K562 (cell line): Measurements from ENCODE around the gene TOM1L2. TPM values are rescaled to one million over a fixed set of nuclear protein-coding genes. Genes with fewer than 3 reads are reported as not detected.

ENCODE experiments used
- ATAC-seq: fragments of 200-7000 bp; cut with Tn5 transposase; 3 replicates; pipeline ENCODE4 v1.9.1; 2020; ENCODE audit warnings: moderate library complexity
- BruUV-seq: library from RNA; stranded (reverse); fragments of 400-500 nt; replicated peaks from 2 replicates; lab custom pipeline; 2021; lab: Mats Ljungman, UMichigan
- CTCF ChIA-PET: fragments of 300-600 bp; formaldehyde crosslinking; extraction: SDS; loops from one replicate; lab custom pipeline; 2021; ENCODE audit warnings: low intra/inter-chr PET ratio; lab: Yijun Ruan, JAX
- POLR2A ChIA-PET: fragments of 300-600, 350-650 bp; sonication (Branson Sonifier 250); formaldehyde crosslinking; extraction: SDS; loops from one replicate; lab custom pipeline; 2021; ENCODE audit warnings: antibody characterized with exemption, inconsistent platforms; lab: Yijun Ruan, JAX
- DNase-seq, 4 experiments: peaks; one replicate each; pipeline versions ENCODE4 v3.0.0 to v3.0.0-alpha.2; 2011 to 2018; ENCODE audit warnings: low spot score in 3 of 4, mixed read lengths in 3 of 4; ENCODE audit errors: extremely low read depth in 1 of 4
- FAIRE-seq: peaks from 2 replicates; lab custom pipeline; 2011; peaks lifted over from hg19 to GRCh38; lab: Jason Lieb, UNC
- H2AFZ ChIP-seq: 2 replicates; pipeline ENCODE4 v1.6.0; 2011; ENCODE audit warnings: low read depth, low read length, control low read depth, inconsistent platforms
- H3K27ac ChIP-seq: fragments of 200-600 bp; 3 replicates; pipeline ENCODE4 v1.8.0; 2011; ENCODE audit warnings: low read depth, mild to moderate bottlenecking, control low read depth, inconsistent platforms, low read length, moderate library complexity, mixed read lengths; ENCODE audit errors: extremely low read depth
- H3K27me3 ChIP-seq, 2 experiments: fragments of 300-600 bp in 1 of 2; 2 replicates in 1 of 2; 3 replicates in 1 of 2; pipeline versions ENCODE4 v1.6.0 to v1.8.0; 2011; ENCODE audit warnings: inconsistent platforms in 2 of 2, low read length in 2 of 2, mild to moderate bottlenecking in 1 of 2, mixed read lengths in 1 of 2, moderate library complexity in 1 of 2; ENCODE audit not compliant: control insufficient read depth in 2 of 2, insufficient read depth in 2 of 2
- H3K36me3 ChIP-seq: fragments of 300-600 bp; 3 replicates; pipeline ENCODE4 v1.8.0; 2011; ENCODE audit warnings: mild to moderate bottlenecking, low read length, inconsistent platforms; ENCODE audit not compliant: control insufficient read depth, insufficient read depth
- H3K4me1 ChIP-seq, 2 experiments: fragments of 200-600 bp in 1 of 2; replicated peaks in 1 of 2; 2 replicates in 1 of 2; 3 replicates in 1 of 2; pipeline versions ENCODE4 v1.5.1 to v1.8.0; 2011; ENCODE audit warnings: inconsistent platforms in 2 of 2, low read length in 2 of 2, mild to moderate bottlenecking in 1 of 2, mixed read lengths in 1 of 2, moderate library complexity in 1 of 2; ENCODE audit not compliant: control insufficient read depth in 2 of 2, insufficient read depth in 2 of 2
- H3K4me2 ChIP-seq: 2 replicates; pipeline ENCODE4 v1.6.1; 2011; ENCODE audit warnings: low read length, control low read depth, inconsistent platforms, mixed read lengths; ENCODE audit not compliant: insufficient read depth
- H3K4me3 ChIP-seq: fragments of 200-600 bp; sonication (generic), shearing (Covaris generic); 2 replicates; pipeline ENCODE4 v1.5.1; 2016; ENCODE audit warnings: control low read depth, inconsistent platforms
- H3K79me2 ChIP-seq: fragments of 200-600 bp; 3 replicates; pipeline ENCODE4 v1.8.0; 2011; ENCODE audit warnings: low read length, inconsistent platforms; ENCODE audit not compliant: control insufficient read depth, insufficient read depth
- H3K9ac ChIP-seq, 2 experiments: 2 replicates each; pipeline versions ENCODE4 v1.6.0 to v1.6.1; 2011; ENCODE audit warnings: low read depth in 2 of 2, low read length in 2 of 2, control low read depth in 1 of 2, inconsistent platforms in 1 of 2, mild to moderate bottlenecking in 1 of 2, mixed read lengths in 1 of 2; ENCODE audit not compliant: insufficient read depth in 1 of 2
- H3K9me1 ChIP-seq: one replicate; pipeline ENCODE4 v1.6.0; 2011; ENCODE audit warnings: inconsistent platforms, mild to moderate bottlenecking, low read length, moderate library complexity; ENCODE audit not compliant: control insufficient read depth, insufficient read depth
- H3K9me3 ChIP-seq: replicated peaks from 2 replicates; pipeline ENCODE4 v1.5.1; 2011; ENCODE audit warnings: low read depth, low read length, inconsistent platforms; ENCODE audit not compliant: control insufficient read depth, insufficient read depth
- H4K20me1 ChIP-seq: replicated peaks from 2 replicates; pipeline ENCODE4 v1.6.1; 2011; ENCODE audit warnings: low read length, inconsistent platforms, mixed read lengths; ENCODE audit not compliant: control insufficient read depth, insufficient read depth
- ARHGAP35 ChIP-seq: fragments of 450-650 bp; IDR thresholded peaks from 2 replicates; pipeline ENCODE4 v1.6.1; 2018; ENCODE audit not compliant: partially characterized antibody
- CCAR2 ChIP-seq: fragments of 200-400 bp; formaldehyde crosslinking; IDR thresholded peaks from 2 replicates; pipeline ENCODE4 v1.6.1; 2017; ENCODE audit warnings: mild to moderate bottlenecking, low read depth, low read length
- CHD4 ChIP-seq: fragments of 200-600 bp; sonication (generic); IDR thresholded peaks from 3 replicates; pipeline ENCODE4 v1.6.1; 2012; ENCODE audit warnings: low read depth, mild to moderate bottlenecking, mixed read lengths, low read length, inconsistent platforms; ENCODE audit not compliant: insufficient read depth, insufficient replicate concordance, poor library complexity, severe bottlenecking
- CREM ChIP-seq: IDR thresholded peaks from 2 replicates; pipeline ENCODE4 v1.6.1; 2014; ENCODE audit warnings: antibody characterized with exemption, low read depth
- EP300 ChIP-seq: IDR thresholded peaks from 2 replicates; pipeline ENCODE4 v1.6.1; 2012; ENCODE audit warnings: low read length, improper control_type of control experiment
- FIP1L1 ChIP-seq: fragments of 200-400 bp; formaldehyde crosslinking; IDR thresholded peaks from 2 replicates; pipeline ENCODE4 v1.6.1; 2018; ENCODE audit warnings: mild to moderate bottlenecking, low read depth, low read length; ENCODE audit not compliant: poor library complexity, severe bottlenecking
- HNRNPLL ChIP-seq: fragments of 200-400 bp; formaldehyde crosslinking; IDR thresholded peaks from 2 replicates; pipeline ENCODE4 v1.6.1; 2017; ENCODE audit warnings: low read length, low read depth, mild to moderate bottlenecking; ENCODE audit not compliant: poor library complexity, severe bottlenecking
- KAT2B ChIP-seq: IDR thresholded peaks from one replicate; pipeline ENCODE4 v1.6.1; 2012; ENCODE audit warnings: low read depth, mild to moderate bottlenecking, control low read depth, inconsistent platforms, low read length, moderate library complexity
- KLF10 ChIP-seq: fragments of 250-450 bp; sonication (Bioruptor Pico); IDR thresholded peaks from 2 replicates; pipeline ENCODE4 v1.6.1; 2021; ENCODE audit warnings: matching md5 sums
- RCOR1 ChIP-seq, 2 experiments: IDR thresholded peaks; 2 replicates each; pipeline ENCODE4 v1.6.1; 2012; ENCODE audit warnings: low read depth in 2 of 2, low read length in 2 of 2, borderline replicate concordance in 1 of 2, improper control_type of control experiment in 1 of 2
- SPI1 ChIP-seq: IDR thresholded peaks from 2 replicates; pipeline ENCODE4 v1.6.1; 2011; ENCODE audit warnings: low read depth, low read length, control low read depth, borderline replicate concordance
- ZBTB33 ChIP-seq: sonication (generic); formaldehyde crosslinking; IDR thresholded peaks from 2 replicates; pipeline ENCODE4 v1.8.1; 2023; ENCODE audit warnings: mild to moderate bottlenecking, missing genetic modification reagents
- ZBTB34 ChIP-seq: fragments of 250-450 bp; sonication (Bioruptor Pico); IDR thresholded peaks from 2 replicates; pipeline ENCODE4 v1.8.0; 2021; ENCODE audit warnings: mild to moderate bottlenecking, moderate library complexity
- ZNF780A ChIP-seq: fragments of 250-450 bp; sonication (Bioruptor Pico); IDR thresholded peaks from 2 replicates; pipeline ENCODE4 v1.5.0; 2021; ENCODE audit warnings: mild to moderate bottlenecking
- WGBS: fragments of 100-300 bp; shearing (Covaris generic); methylation state at CpG from one replicate; pipeline ENCODE4 v1.1.6; 2016; ENCODE audit warnings: low coverage, mixed read lengths; ENCODE audit not compliant: insufficient coverage; ENCODE audit errors: missing lambda C conversion rate; 5-methylcytosine and 5-hydroxymethylcytosine counted together
- in situ Hi-C: fragments of 300-500 bp; cut with MboI; formaldehyde crosslinking; loops from 4 replicates; pipeline ENCODE4 v1.15.0; 2018; ENCODE audit warnings: inconsistent platforms, mixed read lengths
- intact Hi-C: fragments of 100-400 bp; cut with micrococcal nuclease; formaldehyde crosslinking; loops from 2 replicates; pipeline ENCODE4 v1.14.2; 2022
- polyA plus RNA-seq, 8 experiments: library from polyadenylated mRNA; depleted of rRNA in 4 of 8; stranded (reverse) in 5 of 8; unstranded in 3 of 8; fragments of >200 nt; fragmentation: Nextera tagmentation in 2 of 8; fragmentation: Illumina TruSeq in 1 of 8; extraction: Ambion mirVana in 2 of 8; extraction: Trizol in 1 of 8; gene quantifications; 2 replicates each; pipeline versions ENCODE4 v1.2.1 to v1.2.3, GENCODE V29; 2011 to 2014; ENCODE audit warnings: inconsistent platforms in 1 of 8, missing spikeins in 1 of 8
- total RNA-seq, 7 experiments: library from RNA; depleted of rRNA in 6 of 7; stranded (reverse); fragments of >200 nt in 6 of 7; fragmentation: Illumina TruSeq in 2 of 7; extraction: Trizol in 2 of 7; gene quantifications; 2 replicates each; pipeline versions ENCODE4 v1.2.1 to v1.2.3, GENCODE V29; 2011 to 2021; ENCODE audit warnings: low replicate concordance in 1 of 7

The TOM1L2 gene
- total and polyA plus RNA-seq, 9 of the 15 experiments (the other 6 are each of a cell fraction or from before 2014, with no cell fraction given): 0.07 to 6.0 (median 2.5) TPM

GRCh38 chr17:17952691-17953090 lies 19.5 kb downstream of the TOM1L2 start:
- no peaks in the 10 kb centered on the region for H4K20me1 ChIP-seq
- intact Hi-C loops: no loop called here
- no peak overlapping the region for H3K9ac ChIP-seq
- in situ Hi-C loops: no loop called here
- BruUV-seq: no TSS peak
- WGBS: 53% methylated on average over 3 of the region's 3 CpGs
- no peak overlapping the region for H3K4me3 ChIP-seq
- H2AFZ ChIP-seq: no peak overlapping the region
- no peak for TF ChIP-seq HNRNPLL
- TF ChIP-seq CREM: no peak
- no peak for TF ChIP-seq CHD4
- FAIRE-seq: no peak
- H3K36me3 ChIP-seq: no peaks in the 10 kb centered on the region
- ChIA-PET CTCF (no interaction called here), POLR2A (no interaction called here)
- H3K27me3 ChIP-seq: no peaks in the 10 kb centered on the region
- no peak for DNase-seq
- H3K79me2 ChIP-seq: no peaks in the 10 kb centered on the region
- peaks cover 2 to 7% of the 10 kb centered on the region in 2 experiments; a peak in 3 of 5 replicates for H3K4me1 ChIP-seq
- H3K4me2 ChIP-seq: no peak overlapping the region
- ATAC-seq: no peak
- H3K27ac ChIP-seq: no peak overlapping the region
- H3K9me3 ChIP-seq: no peaks in the 10 kb centered on the region
- no peaks in the 10 kb centered on the region for H3K9me1 ChIP-seq

GRCh38 chr17:17951524-17951923 lies 20.7 kb downstream of the TOM1L2 start:
- in situ Hi-C loops: no loop called here
- FAIRE-seq (no peak), DNase-seq (no peak), ATAC-seq (no peak)
- ChIA-PET CTCF (interaction anchor here (0.6 to 0.7 kb wide), 2 partner anchors 61 to 368 kb away, joined by 3 read pairs; no protein-coding TSS in a partner anchor), POLR2A (no interaction called here)
- no TSS peak for BruUV-seq
- Histone ChIP-seq H4K20me1 (no peaks in the 10 kb centered on the region), H3K27ac (no peak overlapping the region), H3K9ac (no peak overlapping the region), H3K4me2 (no peak overlapping the region), H3K4me3 (no peak overlapping the region), H3K9me1 (no peaks in the 10 kb centered on the region), H3K4me1 (peaks cover 0 to 3% of the 10 kb centered on the region in 2 experiments; a peak in 2 of 5 replicates), H3K27me3 (no peaks in the 10 kb centered on the region), H3K36me3 (no peaks in the 10 kb centered on the region), H3K79me2 (no peaks in the 10 kb centered on the region), H3K9me3 (no peaks in the 10 kb centered on the region), H2AFZ (no peak overlapping the region)
- intact Hi-C loops: no loop called here
- 27% methylated on average over 5 of the region's 5 CpGs for WGBS
- no peak for TF ChIP-seq ZBTB34 (CRISPR knock-in tag)
- TF ChIP-seq SPI1: no peak
- TF ChIP-seq EP300: no peak
- TF ChIP-seq CCAR2: no peak
- TF ChIP-seq FIP1L1: no peak
- no peak for TF ChIP-seq ZBTB33 (CRISPR knock-in tag)
- no peak for TF ChIP-seq RCOR1 (IDR thresholded peaks at IDR 0.05; ENCODE audit: borderline replicate concordance in 1 of 2, low read depth in 2 of 2, low read length in 2 of 2)
- TF ChIP-seq KLF10 (CRISPR knock-in tag): no peak
- no peak for TF ChIP-seq KAT2B
- TF ChIP-seq ARHGAP35: no peak
- TF ChIP-seq ZNF780A (CRISPR knock-in tag): no peak
